Ecto neural progenitor cell (in vitro differentiated cells): ENCODE results near the gene SLC15A4.
"Not testable (repeated sequence)": the region's sequence is repeated elsewhere in the genome, so short reads cannot be mapped to it uniquely, and the experiment has no call there.

ENCODE experiments used
- DNase-seq: peaks from one replicate; pipeline ENCODE4 v3.0.0-alpha.2; 2018; ENCODE audit warnings: low spot score

The SLC15A4 gene

DNA sequence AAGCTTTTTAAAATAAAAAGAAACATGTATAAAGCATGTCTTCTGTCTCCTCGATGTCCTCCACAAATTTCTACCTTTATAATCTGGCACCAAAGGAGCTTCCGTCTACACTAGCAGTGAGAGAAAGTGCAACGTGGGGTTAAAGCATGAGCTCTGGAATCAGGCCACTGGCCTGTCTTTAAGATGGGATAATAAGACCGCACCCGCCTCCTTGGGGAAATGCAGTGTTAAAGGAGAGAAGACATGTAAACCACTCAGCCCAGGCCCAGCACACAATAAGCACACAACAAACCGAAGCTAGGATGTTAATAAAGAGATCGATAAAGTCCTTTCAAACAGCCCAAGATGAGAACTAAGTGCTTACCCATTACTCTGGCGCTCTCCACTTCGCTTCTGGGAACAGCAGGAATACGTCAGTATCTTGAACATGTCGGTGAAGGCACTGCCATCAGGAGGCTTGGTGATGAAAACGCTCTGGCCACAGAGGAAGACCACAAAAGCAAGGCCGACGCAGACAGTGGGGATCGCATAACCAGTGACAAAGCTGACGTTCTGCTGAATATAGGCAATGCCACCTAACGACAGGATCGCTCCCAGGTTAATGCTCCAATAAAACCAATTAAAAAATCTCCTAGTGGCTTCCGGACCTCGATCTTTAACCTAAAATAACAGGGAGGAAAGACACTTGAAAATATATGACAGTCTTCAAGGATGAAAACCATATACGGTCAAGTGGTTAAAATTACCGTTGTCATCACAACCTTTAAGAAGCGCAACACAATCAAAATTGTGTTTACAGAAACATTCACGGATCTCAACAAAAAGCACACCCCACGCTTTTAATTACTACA lies 9.1 kb downstream of the SLC15A4 start:
- no peak for DNase-seq

DNA sequence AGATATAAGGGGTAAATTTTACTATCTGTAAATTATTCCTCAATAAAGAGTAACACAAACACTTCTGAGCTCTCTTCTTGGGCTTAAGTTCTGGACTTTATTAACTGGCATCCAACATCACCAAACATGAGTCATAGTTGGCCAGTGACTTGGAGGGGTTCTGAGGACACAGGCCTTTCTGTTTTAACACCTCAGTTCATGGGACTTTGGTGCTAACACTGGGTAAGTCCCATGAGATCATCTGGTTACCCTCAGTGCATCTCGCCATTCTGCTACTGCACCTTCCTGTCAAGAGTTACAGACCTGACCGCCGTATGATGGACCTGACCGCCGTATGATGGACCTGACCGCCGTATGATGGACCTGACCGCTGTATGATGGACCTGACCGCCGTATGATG lies 9.9 kb downstream of the SLC15A4 start:
- DNase-seq = no peak

DNA sequence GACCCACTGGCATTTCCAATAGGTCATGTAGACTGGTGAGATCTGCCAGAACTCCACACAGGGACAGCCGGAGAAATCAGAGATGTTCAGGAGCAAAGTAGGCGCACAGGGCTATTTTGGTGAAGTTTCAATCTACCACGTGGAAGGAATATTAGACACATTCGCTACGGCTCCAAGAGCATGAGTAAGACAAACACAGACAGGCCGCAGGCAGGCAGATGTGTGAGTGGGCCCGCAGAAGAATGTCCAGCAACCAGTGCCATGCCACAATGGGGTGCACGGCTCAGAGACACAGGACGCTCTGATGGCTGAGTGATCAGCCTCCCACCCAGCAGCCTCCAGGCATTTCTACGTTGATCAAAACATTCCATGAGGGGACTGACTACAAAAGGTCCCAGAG lies 10.4 kb downstream of the SLC15A4 start:
- DNase-seq = no peak

DNA sequence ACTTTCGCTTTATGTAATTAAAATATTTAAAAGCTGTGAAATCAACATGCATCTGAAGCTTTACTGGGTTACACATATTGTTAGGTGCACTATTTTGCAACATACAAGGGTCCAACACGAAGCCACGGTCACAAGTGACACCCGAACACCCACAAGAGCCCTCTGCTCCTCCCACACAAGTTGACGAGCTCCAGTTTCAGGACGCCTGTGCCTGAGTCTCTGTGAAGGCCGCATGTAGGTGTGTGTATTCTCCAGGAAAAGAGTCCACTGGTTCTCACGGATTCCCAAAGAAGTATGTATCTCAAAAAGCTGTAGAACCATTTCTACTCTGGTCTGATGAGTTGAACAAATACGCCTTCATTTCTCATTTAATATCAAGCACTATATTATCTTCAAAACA lies 12.0 kb downstream of the SLC15A4 start:
- no peak for DNase-seq

DNA sequence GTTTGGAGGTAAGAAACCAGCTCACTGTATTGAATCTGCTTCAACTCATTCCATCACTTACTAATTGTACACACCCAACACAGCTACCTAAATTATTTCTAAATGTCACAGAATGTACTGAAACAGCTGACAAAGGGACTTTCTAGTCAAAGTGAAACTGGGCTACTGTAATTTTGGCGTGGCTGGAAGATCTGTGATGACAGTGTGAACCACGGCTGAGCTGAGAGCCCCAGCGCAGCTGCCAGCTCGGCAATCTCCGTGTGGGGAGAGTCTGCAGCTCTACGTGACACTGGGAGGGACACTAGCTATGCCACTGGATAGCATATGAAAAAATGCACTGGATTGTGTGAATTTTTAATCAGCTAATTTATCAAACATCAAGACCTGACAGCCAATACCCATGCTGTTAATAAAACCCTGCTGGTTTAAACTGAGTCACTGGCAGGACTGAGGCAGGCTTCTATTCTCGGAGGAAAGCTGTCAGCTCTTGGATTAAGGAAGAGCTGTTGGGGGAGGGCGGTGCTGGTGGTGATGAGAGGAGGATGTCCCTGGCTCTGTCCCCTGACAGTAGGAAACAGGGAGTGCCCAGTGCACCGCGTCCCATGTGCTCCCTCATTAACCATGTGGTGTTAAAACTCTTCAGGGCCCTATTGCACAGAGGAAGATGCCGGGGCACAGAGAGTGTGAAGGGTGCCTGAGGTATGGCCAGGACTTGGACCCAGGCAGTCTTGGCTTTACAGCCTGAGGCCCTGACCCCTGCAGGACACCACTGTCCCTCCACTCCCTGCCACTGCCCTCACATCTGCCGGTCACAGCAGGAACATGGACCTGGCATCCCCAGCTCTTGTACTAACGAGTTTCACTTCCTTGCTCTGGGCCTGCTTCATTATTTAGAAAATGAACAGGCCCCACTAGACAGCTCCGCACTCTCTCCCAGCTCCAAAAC lies 13.3 kb downstream of the SLC15A4 start:
- DNase-seq = no peak

DNA sequence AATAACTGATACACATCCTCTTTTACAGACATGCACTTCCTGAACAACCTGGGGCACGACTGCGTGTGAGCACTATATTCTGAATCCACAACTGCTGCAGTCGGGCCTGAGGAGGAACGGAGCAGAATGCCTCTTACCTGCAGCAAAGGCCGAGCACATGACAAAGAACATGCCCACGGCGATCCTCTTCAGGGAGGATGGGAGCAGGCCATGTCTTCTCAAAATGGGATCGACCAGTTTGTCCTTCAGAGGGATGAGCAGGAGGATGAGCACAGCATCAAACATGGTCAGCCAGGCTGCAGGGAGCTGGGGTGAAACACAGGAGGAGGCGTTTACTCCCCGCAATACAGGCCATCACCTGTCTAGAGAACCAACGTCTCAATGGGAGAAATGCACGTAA lies 15.1 kb downstream of the SLC15A4 start:
- no peak for DNase-seq

DNA sequence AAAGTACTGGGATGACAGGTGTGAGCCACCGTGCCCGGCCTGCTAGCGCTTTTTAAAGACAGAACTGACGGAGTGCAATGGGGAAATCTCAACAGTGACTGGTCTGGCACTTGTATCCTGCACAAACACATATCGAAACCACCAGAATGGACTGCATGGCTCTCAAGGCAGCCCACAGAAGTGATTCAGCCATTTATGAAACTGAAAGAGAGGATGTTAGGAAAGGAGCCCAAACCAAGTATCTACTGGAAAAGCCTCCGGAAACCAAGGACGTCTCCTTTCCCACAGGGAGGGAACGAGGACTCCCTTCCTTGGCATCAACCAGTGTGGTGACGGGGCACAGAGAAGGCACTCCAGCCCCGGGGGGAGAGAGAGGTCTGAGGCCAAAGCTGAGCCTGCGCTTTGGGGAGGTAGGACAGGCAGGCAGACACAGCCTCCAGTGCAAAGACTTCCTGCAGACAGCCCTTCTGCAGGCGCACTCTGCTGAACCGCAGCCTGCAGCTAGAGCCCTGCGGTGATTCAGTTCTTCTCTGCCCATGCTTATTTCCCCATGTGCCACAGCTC lies 16.5 kb downstream of the SLC15A4 start:
- no peak for DNase-seq

DNA sequence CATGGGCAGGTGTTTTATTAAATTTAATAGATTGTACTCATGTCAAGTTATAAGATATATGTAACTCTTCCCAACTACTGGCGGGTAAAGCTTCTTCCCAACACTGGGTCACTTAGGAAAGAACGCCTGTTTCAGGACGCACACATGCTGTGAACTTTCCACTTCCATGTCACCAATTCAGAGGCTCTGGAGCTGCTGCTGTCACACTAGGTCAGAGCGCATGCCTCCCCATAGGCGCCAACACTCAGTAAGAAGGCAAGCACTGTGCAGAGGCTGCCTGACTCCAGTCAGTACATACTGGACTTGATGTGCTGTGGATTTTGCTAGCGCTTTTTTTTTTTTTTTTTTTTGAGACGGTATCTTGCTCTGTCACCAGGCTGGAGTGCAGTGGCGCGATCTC lies 17.2 kb downstream of the SLC15A4 start:
- DNase-seq = no peak

DNA sequence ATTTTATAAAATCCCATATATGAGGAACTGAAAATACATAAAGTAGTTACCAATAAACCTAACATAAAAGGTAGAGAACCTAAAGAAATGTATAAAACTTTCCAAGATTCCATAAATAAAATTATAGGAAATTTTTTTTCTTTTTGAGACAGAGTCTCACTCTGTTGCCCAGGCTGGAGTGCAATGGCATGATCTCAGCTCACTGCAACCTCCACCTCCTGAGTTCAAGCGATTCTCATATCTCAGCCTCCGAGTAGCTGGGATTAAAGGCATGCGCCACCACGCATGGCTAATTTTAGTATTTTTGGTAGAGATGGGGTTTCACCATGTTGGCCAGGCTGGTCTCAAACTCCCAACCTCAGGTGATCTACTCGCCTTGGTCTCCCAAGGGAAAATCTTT lies 18.4 kb downstream of the SLC15A4 start:
- DNase-seq = not testable (repeated sequence)

DNA sequence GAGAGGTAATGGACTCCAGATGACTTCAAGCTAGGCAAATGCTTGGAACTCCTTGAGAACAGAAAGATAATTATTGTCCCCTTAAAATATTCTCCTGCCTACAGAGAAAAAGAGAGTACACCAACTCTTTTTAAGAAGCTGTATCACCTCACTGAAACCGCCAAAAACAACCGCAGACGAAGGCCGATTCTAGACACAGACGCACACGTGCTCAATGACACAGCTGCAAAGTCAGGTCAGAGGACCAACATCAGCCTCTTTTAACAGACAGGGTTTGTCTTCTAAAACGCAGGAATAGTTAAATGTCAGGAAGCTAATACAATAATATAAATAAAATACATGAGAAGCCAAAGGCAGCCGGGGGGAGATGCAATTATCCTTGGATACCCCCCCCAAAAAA lies 19.0 kb downstream of the SLC15A4 start:
- DNase-seq = no peak

DNA sequence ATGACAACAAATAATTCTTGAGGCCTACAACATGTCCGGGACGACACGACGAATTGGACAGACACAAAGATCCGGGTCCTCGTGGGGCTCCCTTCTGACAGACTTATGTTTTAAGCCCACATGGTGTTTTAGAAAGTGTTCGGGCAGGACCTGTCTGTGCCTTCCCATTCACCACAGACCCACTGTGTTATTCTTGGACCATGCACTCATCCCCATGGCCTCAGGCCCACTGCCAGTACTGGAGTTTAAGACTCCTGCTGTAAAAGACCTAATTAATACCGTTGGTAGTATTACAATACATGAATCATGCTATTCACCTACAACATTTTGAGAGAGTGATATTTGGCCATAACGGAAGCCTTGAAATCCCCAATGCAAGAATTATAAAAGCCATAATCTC lies 20.0 kb downstream of the SLC15A4 start:
- DNase-seq = no peak

DNA sequence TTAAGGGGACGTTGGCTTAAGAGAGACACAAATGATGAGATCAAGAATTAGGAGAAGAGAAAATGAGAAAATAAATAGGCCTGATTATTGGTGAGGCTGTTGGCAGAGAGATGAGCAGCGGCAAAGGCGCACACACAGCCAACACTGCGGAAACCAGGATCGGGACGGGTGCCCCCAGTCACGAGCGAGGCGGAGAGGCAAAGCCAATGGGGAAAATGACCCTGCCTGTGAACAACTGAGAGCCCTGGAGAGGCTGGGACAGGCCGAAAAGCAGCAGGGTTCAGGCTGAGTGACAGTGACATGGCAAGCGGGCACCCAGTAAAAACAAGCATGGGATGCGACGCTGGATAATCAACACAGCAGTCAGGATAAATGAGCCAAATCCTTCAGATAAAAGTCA lies 21.0 kb downstream of the SLC15A4 start:
- DNase-seq = no peak

DNA sequence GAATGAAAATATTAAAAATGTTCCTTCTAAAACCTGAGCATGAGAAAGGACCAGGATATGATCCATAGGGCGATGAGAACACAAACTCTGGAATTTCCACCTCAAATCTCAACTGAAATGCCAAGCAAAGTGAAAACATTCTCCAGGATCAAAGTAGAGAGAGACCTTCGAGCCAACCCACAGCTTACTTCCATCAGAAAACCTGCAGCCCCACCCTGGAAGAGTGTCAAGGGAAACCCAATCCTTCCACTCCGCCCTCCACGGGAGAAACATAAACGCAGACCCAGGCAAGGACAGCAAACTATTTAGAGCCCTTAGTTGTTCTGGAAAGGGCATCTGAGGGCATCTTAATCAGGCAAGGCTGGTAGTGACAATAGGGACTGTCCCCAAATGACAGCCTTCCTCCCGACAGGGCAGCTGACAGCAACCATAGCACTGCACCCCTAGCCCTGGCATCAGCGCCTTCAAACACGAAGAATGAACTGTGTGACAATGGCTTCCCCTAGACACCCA lies 21.8 kb downstream of the SLC15A4 start:
- no peak for DNase-seq

DNA sequence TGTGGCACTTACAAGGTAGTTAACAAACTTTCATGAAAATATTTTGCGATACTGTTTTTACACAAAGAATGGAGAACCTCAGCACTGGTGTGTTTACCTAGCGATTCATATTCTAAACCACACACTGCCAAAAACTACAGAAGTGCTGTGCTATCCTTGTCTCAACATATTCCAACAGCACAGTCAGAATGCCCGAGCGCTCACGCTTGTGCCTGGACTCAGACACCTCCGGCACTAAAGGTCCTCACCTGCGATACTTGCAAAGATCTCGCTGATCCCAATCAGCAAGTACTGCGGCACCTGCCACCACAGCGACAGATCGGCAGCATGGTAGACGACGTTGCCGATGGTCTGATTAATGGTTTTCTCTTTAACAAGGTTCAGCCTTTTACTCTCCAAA lies 23.2 kb downstream of the SLC15A4 start:
- no peak for DNase-seq

DNA sequence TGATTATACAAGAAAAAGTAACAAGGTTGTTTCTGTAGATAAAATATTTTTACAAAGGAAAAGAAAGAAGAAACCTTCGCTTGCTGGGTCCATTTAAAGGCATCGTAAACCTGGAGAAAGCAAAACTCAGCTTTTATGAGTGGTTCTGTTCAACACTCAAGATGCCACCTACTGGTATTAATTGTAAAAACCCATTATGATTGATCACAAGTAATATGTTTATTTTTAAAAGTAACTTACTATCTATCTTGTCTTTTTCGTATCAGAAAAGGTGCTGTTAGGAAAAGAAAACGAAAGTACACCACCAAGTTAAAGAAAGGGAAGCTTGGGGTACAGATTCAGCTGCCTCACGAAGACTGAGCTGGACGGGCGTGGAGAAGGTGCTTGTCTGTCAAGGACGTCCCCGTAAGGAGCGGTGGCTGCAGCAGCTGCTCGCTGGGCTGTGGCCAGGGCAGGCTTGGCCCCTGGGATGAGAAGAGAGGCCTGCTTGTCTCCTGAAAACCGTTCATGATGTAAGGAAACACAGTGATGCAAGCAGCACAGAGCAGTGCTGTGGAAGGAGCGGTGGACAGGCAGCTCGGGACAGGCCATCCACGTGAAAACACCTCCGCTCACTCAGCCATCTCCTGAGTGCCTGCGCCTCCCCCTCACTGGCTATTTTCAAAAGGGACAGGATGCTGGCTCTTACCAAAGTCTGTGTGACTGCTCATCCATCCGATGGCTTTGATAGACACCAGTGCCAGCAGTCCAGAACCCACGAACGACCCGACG lies 25.0 kb downstream of the SLC15A4 start:
- no peak for DNase-seq

DNA sequence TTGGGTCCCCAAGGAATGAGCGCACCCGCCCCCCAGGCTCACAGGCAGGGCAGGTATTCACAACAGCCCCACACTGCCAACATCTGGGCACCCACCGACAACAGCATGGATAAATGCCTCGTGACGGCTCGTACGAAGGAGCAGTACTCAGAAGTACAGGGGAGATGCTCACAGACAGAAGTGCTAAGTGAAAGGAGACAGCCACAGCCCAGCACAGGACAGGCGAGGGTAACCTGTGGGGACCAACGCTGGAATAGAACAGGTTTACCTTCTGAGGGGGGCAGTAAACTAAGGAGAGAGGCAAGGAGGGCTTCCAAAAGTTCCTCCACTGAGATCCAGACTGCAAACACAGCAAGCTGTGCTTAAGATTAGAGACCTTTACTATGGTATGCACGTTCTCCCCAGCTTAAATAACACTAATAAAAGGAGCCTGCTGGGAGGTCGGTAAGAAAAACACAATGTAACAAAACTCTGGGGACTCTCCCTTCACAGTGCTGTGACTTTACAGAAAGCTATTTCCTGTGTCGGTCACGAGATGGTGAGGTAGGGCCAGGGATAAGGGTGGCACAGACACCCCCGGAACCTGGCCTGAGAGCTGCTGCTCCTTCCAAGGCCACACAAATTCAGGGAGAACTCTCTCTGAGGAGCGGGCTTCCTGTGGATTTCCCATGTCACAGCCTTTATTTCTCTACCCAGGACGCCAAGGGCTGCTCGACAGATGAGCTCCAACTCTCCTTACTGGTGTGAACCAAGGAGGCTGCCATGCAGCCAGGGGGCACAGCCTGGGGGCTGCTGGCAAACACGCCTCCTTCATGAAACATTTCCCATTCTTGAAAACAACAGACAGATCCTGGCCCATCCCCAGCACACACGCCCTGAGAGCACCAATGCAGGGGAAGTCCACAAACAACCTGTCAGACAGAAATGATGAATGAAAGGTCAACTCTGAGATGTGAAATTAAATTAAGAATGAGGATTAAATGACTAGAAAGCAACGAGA lies 26.3 kb downstream of the SLC15A4 start:
- no peak for DNase-seq

DNA sequence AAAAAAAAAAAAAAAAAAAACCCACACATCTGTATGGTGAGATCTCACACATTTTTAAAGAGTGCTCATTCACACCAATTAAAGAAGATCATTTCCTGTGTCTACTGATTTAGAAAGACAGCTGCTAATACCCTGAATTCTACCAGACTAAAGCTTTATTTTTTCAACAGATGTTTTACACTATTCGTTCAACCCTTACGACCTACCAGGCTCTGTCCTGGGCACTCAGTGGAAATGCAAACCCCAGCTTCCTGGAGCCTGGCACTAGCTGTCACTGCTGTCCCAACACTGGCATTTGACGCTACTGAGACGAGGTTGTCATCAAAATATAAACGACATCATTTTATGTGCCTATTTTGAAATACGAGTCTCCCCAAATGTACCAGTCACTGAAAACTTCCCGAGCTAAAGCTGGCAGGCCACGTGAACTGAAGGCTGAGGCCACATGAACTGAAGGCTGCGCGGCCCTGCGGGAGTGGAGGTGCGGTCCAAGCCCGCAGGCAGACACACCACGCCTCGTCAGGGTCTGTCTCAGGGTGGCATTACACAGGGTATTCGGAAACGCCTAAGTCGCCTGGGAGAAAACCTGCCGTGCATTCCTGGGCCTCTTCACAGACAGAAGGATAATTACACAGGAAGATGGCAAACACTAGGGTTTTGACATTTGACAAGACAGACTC lies 27.2 kb downstream of the SLC15A4 start:
- peak; percentile 25 for DNase-seq

DNA sequence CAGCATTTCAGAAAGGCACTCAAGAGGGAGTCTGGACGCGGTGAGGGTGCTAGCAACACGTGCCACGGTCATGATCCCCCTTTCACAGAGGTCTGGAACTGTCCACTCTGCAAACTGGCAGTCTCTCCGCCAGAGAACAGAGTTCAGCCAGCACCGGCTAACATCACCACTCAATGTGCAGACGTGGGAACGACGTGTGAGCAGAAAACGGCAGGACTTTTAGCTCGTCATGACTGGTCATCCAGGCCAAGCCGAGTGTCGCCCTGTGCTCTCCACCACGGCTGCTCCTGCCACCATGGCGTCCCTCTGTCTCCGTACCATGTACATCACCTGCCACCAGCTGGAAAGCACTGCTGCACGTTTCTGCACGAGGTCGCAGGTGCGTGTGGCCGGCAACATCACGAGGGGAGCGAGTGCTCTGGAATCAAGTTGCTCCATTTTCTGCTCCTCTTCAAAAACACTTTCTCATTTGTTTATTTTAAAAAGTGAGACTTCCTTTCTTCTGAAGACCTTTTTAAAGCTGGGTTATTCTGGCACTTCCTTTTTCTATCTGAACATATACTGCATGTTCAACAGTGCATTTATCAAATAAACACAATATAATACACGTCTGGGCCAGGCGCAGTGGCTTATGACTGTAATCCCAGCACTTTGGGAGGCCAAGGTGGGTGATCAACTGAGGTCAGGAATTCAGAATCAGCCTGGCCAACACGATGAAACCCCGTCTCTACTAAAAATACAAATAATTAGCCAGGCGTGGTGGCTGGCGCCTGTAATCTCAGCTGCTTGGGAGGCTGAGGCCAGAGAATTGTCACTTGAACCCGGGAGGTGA lies 28.0 kb downstream of the SLC15A4 start:
- no peak for DNase-seq
